GM18861 (cell line): ENCODE data around the gene THADA.

Experiments used
- ATAC-seq: cut with Tn5 transposase; IDR thresholded peaks from one replicate; pipeline ENCODE4 v1.9.1; 2021; ENCODE audit not compliant: unreplicated experiment

THADA gene

GRCh38 chr2:43217228-43218154 lies 378.3 kb downstream of the THADA start:
- ATAC-seq: no peak

DNA sequence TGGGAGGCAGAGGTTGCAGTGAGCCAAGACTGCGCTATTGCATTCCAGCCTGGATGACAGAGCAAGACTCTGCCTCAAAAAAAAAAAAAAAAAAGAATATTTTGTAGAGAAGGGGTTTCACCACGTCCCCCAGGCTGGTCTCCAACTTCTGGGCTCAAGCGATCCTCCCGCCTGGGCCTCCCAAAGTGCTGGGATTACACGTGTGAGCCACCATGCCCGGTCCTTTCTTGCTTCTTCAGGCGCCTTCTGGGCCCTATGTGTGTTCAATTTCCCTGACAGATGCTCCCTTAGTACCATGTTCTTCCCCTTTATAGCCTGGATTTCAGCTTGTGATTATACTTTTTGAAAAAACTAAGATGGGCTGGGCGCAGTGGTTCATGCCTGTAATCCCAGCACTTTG lies 379.2 kb downstream of the THADA start:
- ATAC-seq: no peak

DNA sequence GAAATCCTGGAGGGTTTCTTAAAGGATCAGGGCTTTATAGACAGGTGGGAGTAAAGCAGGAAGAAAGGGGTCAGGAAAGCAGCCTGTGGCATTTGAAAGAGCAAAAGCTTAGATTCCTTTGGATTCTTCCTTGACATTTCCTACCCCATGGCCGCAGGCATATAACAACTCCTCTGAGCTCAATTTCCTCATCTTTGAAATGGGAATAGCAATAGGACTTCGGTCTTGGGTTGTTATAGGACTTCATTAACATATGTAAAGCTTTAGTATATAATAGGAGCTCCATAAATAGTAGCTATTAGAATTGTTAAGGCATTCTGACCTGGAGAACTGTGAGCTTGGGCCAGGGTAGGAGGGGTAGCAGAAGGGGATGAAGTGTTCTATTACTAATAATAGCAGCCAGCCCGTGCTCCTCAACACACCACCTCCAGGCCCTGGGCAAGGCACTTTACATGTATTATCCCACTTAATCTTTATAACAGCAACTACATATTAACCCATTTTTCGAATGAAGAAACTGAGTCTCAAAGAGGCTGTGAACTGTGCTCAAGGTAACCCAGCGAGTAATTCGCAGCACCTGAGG lies 380.1 kb downstream of the THADA start:
- ATAC-seq: no peak

- no peak for ATAC-seq
Measured at GRCh38 chr2:43214253-43214652, 381.6 kb downstream of the THADA start.

DNA sequence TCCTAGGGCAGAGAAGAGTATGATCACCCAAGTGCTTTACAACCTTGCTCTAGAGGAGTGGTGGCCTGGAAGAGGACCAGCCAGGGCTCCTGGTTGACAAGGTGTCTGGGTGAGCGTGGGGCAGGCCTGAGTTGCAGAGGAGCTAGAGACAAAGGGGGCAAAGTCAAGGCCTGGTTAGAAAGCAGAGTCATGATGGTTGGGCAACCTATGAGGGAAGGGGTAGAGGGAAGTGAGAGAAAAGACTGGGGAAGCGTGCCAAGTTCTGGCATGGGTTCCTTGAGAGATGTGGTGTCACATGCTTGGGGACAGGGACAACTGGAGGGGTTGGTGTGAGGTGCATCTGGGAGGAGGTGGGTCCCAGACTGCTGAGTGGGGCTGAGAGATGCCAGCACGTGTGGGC lies 382.9 kb downstream of the THADA start:
- no peak for ATAC-seq

DNA sequence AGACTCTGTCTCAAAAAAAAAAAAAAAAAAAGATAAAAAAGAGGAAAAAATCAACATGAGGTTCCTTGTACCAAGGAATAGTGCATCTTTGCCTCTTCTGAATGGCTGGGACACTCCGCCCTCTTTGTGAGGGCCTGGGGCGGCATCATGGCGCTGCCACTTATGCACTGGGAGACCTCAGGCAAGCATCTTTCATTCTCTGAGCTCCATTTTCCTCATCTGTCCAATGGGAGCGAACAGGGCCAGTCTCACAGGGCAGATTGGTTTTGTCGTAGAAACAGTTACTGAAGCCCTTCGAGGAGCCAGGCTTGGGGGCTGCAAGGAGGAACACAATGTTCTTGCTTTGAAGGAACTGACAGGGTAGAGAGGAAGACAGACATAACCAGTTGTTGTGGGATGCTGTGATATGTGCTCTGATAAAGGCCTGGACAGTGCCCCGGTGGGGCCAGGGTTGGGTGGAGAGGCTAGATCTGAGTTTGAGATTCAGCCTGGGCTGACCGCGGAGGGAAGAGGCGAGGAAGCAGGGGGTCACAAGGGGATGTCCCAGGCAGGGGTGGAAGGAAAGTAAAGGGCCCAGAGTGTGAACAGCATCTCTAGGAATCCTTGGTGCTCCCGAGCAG lies 383.5 kb downstream of the THADA start:
- no peak for ATAC-seq

- no peak for ATAC-seq
Measured at GRCh38 chr2:43210467-43211303, 385.2 kb downstream of the THADA start.

DNA sequence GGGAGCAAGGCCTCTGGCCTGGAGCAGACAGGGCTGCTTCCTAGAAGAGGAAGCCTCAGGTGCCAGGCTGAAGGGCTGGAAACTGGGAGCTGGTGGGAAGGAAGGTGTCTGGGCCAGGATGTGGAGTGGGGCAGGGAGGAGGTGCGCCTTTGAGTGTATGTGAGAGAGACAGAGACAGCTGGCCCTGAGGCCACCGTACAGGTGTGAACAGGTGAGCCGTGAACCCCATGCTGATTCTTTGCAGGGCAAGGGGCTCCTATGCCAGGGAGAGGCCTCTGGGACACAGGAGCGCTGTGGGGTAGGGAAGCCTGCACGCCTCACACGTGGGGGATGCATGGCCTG lies 385.7 kb downstream of the THADA start:
- ATAC-seq: no peak

- no peak for ATAC-seq
Measured at GRCh38 chr2:43209204-43209717, 386.6 kb downstream of the THADA start.

GRCh38 chr2:43207553-43208300 lies 388.1 kb downstream of the THADA start:
- no peak for ATAC-seq

DNA sequence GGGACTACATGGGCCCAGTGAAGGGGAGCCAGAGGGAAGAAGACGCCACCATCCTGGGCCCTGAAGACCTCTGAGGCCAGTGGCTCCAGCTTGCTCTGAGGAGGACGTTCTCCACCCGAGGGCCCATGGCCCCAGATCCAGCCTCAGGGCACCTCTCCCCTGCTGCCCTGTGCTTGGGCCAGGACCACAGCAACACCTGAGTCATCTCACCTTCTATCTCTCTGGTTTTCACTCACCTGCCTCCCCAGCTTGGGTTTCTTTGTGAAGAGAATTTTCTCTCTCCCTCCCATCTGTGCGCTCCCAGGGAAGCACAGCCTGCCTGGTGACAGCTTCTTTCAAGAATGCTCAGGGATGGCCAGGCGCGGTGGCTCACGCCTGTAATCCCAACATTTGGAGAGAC lies 389.2 kb downstream of the THADA start:
- no peak for ATAC-seq

- no peak for ATAC-seq
Measured at GRCh38 chr2:43203373-43203772, 392.5 kb downstream of the THADA start.

DNA sequence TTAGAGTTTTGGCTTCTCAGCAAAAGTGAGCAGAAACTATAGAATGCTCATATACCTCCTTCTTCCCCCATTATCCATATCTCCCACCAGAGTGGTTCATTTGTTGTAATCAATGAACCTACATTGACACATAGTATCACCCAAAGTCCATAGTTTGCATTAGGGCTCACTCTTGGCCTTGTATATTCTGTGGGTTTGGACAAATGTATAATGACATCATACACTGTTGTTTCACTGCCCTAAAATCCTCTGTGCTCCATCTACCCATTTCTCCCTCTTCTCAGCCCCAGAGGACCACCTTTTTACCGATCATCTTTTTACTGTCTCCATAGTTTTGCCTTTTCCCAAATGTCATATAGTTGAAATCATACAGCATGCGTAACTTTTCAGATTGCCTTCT lies 393.5 kb downstream of the THADA start:
- no peak for ATAC-seq

DNA sequence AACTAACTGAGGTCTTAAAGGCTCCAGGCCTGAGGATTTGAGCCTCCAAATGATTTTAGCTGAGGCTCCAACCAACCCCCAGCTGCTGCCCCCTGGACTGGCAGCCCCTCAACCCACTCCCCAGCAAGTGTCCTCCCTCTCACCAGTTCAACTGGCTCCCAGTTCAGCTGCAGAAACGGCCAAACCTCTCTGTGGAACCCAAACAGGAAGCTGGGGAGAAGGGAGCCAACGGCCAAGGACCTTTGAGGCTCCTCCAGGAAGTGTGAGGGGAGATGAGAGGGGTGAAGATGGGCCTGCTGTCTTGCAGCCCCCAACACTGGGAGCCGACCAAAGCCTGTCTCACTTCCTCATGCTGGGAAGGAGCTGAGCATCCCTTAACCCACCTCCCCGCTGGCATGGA lies 394.3 kb downstream of the THADA start:
- ATAC-seq: no peak

GRCh38 chr2:43201016-43201415 lies 394.8 kb downstream of the THADA start:
- no peak for ATAC-seq

DNA sequence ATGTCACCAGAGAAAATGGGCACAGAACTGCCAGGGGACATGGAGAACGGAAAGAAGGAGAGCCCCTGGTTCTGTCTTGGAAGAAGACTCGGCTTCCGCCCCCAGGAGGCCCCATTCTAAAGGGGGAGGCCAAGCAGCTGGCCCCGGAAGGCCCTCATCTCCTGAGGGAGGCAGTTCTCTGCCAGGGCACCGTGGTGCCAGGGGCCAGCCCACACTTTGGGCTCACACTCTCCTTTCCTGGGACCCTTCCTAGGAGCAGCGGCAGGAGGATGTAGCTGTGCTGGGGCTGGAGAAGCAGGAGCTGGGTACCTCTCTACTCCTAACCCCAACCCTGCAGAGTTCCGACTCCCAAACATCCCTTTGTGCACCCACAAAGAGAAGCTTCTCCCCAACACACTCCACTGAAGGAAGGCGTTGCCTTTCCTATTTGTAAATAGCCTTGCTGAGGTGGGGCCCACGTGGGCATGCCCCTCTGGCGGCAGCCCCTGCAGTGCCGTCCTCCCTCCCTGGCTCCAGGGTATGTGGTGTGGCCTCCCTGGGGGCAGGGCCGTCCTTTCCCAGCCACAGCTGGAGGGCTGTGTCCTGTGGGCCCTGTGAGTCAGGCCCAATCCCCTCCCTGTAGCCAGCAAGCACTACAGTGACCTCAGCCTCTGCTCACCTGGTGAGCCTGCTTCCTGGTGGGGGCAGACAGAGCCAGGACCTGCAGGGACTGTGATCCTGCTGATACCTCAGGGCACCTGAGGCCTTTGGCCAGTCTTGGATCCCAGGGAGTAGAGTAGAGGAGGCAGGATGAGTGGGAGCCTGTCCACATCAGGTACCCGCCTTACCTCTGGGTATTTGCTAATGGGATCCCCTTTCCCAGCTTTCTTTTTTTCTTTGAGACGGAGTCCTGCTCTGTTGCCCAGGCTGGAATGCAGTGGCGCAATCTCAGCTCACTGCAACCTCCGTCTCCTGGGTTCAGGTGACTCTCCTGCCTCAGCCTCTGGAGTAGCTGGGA lies 396.0 kb downstream of the THADA start:
- no peak for ATAC-seq

DNA sequence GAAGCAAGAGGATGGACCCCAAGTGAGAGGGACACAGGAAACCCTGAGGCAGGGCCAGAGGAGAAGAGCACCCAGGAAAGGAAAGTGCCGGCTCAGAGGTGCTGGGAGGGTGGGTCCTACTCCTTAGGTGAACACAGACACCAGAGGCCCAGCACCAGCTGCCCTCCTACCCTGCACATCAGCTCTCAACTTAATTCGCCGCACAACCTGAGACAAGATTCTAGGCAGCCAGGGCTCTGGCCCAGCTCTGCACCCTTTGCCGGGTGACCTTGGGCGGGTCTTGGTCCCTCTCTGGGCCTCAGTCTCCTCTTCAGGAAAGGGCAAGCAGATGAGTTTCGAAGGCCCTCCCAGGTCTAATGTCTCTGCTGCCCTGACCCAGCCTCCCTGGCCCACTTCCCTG lies 397.6 kb downstream of the THADA start:
- no peak for ATAC-seq

GRCh38 chr2:43197588-43197896 lies 398.3 kb downstream of the THADA start:
- ATAC-seq: no peak
